Epithelial cell of proximal tubule (primary cell): ENCODE data around the gene C2orf74. TPM values are rescaled to one million over a fixed set of nuclear protein-coding genes. Genes with fewer than 3 reads are reported as not detected.

Experiments
- DNase-seq: peaks from one replicate; pipeline ENCODE4 v3.0.0-alpha.2; 2011; ENCODE audit warnings: low read depth
- H3K4me3 ChIP-seq: 2 replicates; pipeline ENCODE4 v1.5.1; 2011; ENCODE audit warnings: low read depth, mild to moderate bottlenecking, low read length
- CTCF ChIP-seq: conservative IDR thresholded peaks from 2 replicates; pipeline ENCODE4 v1.5.1; 2012; ENCODE audit warnings: low read depth, mild to moderate bottlenecking, low read length
- total RNA-seq: library from RNA; depleted of rRNA; stranded (reverse); fragments of >200 nt; gene quantifications from 2 replicates; pipeline ENCODE4 v1.2.3, GENCODE V29; 2015

The C2orf74 gene
- total RNA-seq, 1 donor from 2014 or later: 9.1 TPM

DNA sequence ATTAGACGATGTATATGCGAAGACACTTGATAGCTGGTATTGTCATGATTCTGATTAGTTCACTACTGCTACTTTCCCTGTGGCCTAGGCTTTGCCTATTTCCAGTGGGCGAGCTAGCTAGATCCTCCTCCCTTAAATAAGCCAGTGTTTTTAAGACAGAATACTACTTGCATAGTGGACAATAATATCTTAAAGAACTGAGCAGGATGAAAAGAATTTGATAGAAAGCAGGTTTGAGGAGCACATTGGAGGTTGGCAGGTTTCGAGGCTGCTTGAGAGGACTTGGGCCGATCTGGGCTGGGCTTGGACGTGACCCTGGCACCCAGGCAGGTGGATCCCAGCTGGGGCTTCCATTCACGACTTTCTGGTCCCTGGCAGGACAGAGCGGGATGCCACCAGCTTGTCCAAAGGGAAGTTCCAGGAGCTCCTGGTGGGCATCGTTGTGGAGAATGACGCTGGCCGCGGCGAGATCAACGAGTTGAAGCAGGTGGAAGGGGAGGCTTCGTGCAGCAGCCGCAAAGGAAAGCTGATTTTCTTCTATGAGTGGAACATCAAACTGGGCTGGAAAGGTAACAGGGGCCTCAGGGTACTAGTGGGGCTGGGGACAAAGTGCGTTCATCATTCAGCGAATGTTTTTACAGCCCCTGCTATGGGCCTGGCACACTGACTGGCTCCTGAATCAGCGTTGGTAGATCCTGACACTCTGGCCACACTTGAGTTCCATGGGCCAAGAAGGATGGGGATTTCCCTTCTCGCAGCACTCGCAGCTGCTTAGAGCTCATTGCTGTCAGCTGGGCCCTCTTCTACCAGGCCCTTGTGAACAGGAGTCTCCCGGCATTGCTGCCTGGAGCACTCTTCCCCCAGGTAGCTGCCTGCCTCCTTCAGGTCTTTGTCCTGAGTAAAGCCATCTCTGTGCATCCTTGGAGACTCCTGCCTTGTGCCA, 16.9 kb downstream of the C2orf74 start:
- DNase-seq: peak; percentile 35
- no peak for TF ChIP-seq CTCF
- H3K4me3 ChIP-seq: peak overlapping the region; percentile 74

GRCh38 chr2:61179701-61180639, 18.0 kb downstream of the C2orf74 start:
- no peak for TF ChIP-seq CTCF
- H3K4me3 ChIP-seq: no peak overlapping the region
- DNase-seq: no peak

- H3K4me3 ChIP-seq: no peak overlapping the region
- TF ChIP-seq CTCF: no peak
- DNase-seq: no peak
Measured at GRCh38 chr2:61180686-61181085, 18.7 kb downstream of the C2orf74 start.

GRCh38 chr2:61181382-61182058, 19.5 kb downstream of the C2orf74 start:
- no peak for TF ChIP-seq CTCF
- DNase-seq: no peak
- H3K4me3 ChIP-seq: no peak overlapping the region

DNA sequence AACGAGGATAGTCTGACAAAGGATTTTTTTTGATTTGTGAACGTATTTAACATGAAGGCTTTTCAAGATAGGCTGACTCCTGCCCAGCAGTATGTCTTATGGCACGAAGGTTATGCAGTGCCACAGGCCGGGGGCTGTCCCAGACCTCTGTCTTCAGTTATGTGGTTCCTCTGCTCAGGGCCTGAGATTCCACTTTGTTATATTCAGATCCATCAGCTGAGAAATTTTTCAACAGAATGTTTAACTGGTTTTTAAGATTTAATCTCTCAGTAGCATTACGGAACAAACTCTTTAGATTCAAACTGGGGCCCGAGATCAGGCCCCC, 20.0 kb downstream of the C2orf74 start:
- DNase-seq: no peak
- no peak for TF ChIP-seq CTCF
- H3K4me3 ChIP-seq: no peak overlapping the region

- H3K4me3 ChIP-seq: no peak overlapping the region
- TF ChIP-seq CTCF: no peak
- no peak for DNase-seq
Measured at GRCh38 chr2:61183795-61184194, 21.8 kb downstream of the C2orf74 start.
